ENCODE data around the gene SUMF1. TPM values are rescaled to one million over a fixed set of nuclear protein-coding genes. Genes with fewer than 3 reads are reported as not detected.

Gene SUMF1
- total RNA-seq, 2 donors from 2014 or later, result 18.4 to 18.6 TPM

- Histone ChIP-seq H3K4me1 (ENCODE audit: control insufficient read depth, insufficient read depth, low read length) (peaks cover 20% of the 10 kb centered on the region), H3K9me3 (ENCODE audit: control insufficient read depth, low read length) (no peaks in the 10 kb centered on the region), H3K4me3 (ENCODE audit: low read length) (no peak overlapping the region), H3K36me3 (ENCODE audit: control insufficient read depth, insufficient read depth, low read length) (no peaks in the 10 kb centered on the region), H3K27ac (ENCODE audit: low read depth, low read length) (no peak overlapping the region), H3K27me3 (ENCODE audit: control insufficient read depth, insufficient read depth, low read length, poor library complexity, severe bottlenecking) (no peaks in the 10 kb centered on the region), H3K9ac (ENCODE audit: extremely low read depth, low read length, poor library complexity, severe bottlenecking) (no peak overlapping the region)
- H3K36me3 Mint-ChIP-seq (ENCODE audit: low read depth), result no peaks in the 10 kb centered on the region
- peak; percentile 67 for DNase-seq
- H3K4me3 Mint-ChIP-seq, result no peak overlapping the region
- peaks cover 33% of the 10 kb centered on the region for H3K4me1 Mint-ChIP-seq
- H3K9me3 Mint-ChIP-seq, result no peaks in the 10 kb centered on the region
- peak; percentile 31 for TF ChIP-seq CTCF (conservative IDR thresholded peaks at IDR 0.05)
- H3K27ac Mint-ChIP-seq, result no peak overlapping the region
- H3K27me3 Mint-ChIP-seq (ENCODE audit: insufficient read depth), result no peaks in the 10 kb centered on the region
- 66 to 71% methylated on average over 6 to 8 of the region's 8 CpGs for WGBS, 2 experiments (ENCODE audit: insufficient coverage in 1 of 2, insufficient read length in 1 of 2)
Measured at GRCh38 chr3:4508048-4508981, 41.2 kb upstream of the SUMF1 start.

- Mint-ChIP-seq H3K27ac (no peak overlapping the region), H3K27me3 (ENCODE audit: insufficient read depth) (no peaks in the 10 kb centered on the region), H3K9me3 (no peaks in the 10 kb centered on the region), H3K4me3 (no peak overlapping the region), H3K36me3 (ENCODE audit: low read depth) (no peaks in the 10 kb centered on the region), H3K4me1 (peaks cover 30% of the 10 kb centered on the region)
- TF ChIP-seq CTCF (conservative IDR thresholded peaks at IDR 0.05), result no peak
- H3K4me1 ChIP-seq (ENCODE audit: control insufficient read depth, insufficient read depth, low read length), result peaks cover 12% of the 10 kb centered on the region
- H3K4me3 ChIP-seq (ENCODE audit: low read length), result no peak overlapping the region
- no peak for DNase-seq
- no peak overlapping the region for H3K9ac ChIP-seq (ENCODE audit: extremely low read depth, low read length, poor library complexity, severe bottlenecking)
- WGBS, 2 experiments (ENCODE audit: insufficient coverage in 1 of 2, insufficient read length in 1 of 2), result 86 to 93% methylated on average over 2 to 5 of the region's 5 CpGs
- no peak overlapping the region for H3K27ac ChIP-seq (ENCODE audit: low read depth, low read length)
- no peaks in the 10 kb centered on the region for H3K27me3 ChIP-seq (ENCODE audit: control insufficient read depth, insufficient read depth, low read length, poor library complexity, severe bottlenecking)
- H3K36me3 ChIP-seq (ENCODE audit: control insufficient read depth, insufficient read depth, low read length), result no peaks in the 10 kb centered on the region
- no peaks in the 10 kb centered on the region for H3K9me3 ChIP-seq (ENCODE audit: control insufficient read depth, low read length)
Measured at GRCh38 chr3:4507024-4507596, 40.0 kb upstream of the SUMF1 start.

GRCh38 chr3:4506559-4507023, 39.5 kb upstream of the SUMF1 start:
- no peaks in the 10 kb centered on the region for H3K9me3 Mint-ChIP-seq
- Histone ChIP-seq H3K9me3 (ENCODE audit: control insufficient read depth, low read length) (no peaks in the 10 kb centered on the region), H3K36me3 (ENCODE audit: control insufficient read depth, insufficient read depth, low read length) (no peaks in the 10 kb centered on the region), H3K27ac (ENCODE audit: low read depth, low read length) (no peak overlapping the region), H3K4me3 (ENCODE audit: low read length) (no peak overlapping the region), H3K4me1 (ENCODE audit: control insufficient read depth, insufficient read depth, low read length) (peaks cover 12% of the 10 kb centered on the region), H3K27me3 (ENCODE audit: control insufficient read depth, insufficient read depth, low read length, poor library complexity, severe bottlenecking) (no peaks in the 10 kb centered on the region), H3K9ac (ENCODE audit: extremely low read depth, low read length, poor library complexity, severe bottlenecking) (no peak overlapping the region)
- WGBS, 2 experiments (ENCODE audit: insufficient coverage in 1 of 2, insufficient read length in 1 of 2), result 92% methylated on average over 2 of the region's 2 CpGs; no CpG with 5 or more reads in 1 of the 2 experiments
- H3K36me3 Mint-ChIP-seq (ENCODE audit: low read depth), result no peaks in the 10 kb centered on the region
- TF ChIP-seq CTCF (conservative IDR thresholded peaks at IDR 0.05), result no peak
- H3K4me3 Mint-ChIP-seq, result no peak overlapping the region
- no peaks in the 10 kb centered on the region for H3K27me3 Mint-ChIP-seq (ENCODE audit: insufficient read depth)
- H3K4me1 Mint-ChIP-seq, result peaks cover 34% of the 10 kb centered on the region
- H3K27ac Mint-ChIP-seq, result no peak overlapping the region
- DNase-seq, result no peak

Measured in endodermal cell (in vitro differentiated cells).